Neural crest cell (in vitro differentiated cells): ENCODE data around the gene ZNF277. TPM values are rescaled to one million over a fixed set of nuclear protein-coding genes. Genes with fewer than 3 reads are reported as not detected.

ENCODE experiments used
- DNase-seq: peaks from one replicate; pipeline ENCODE4 v3.0.0; 2021; ENCODE audit warnings: low read depth, mixed read lengths, low spot score
- H3K27ac Mint-ChIP-seq: one replicate; pipeline ENCODE4 v1.8.0; 2021; ENCODE audit warnings: mild to moderate bottlenecking, mixed read lengths; ENCODE audit not compliant: unreplicated experiment
- H3K27me3 Mint-ChIP-seq: 2 replicates; pipeline ENCODE4 v1.8.0; 2021; ENCODE audit warnings: low read depth, mild to moderate bottlenecking, mixed read lengths
- H3K36me3 Mint-ChIP-seq: 2 replicates; pipeline ENCODE4 v1.8.0; 2021; ENCODE audit warnings: low read depth, mild to moderate bottlenecking, mixed read lengths
- H3K4me1 Mint-ChIP-seq: 2 replicates; pipeline ENCODE4 v1.8.0; 2021; ENCODE audit warnings: mixed read lengths
- H3K4me3 Mint-ChIP-seq: one replicate; pipeline ENCODE4 v1.8.0; 2021; ENCODE audit warnings: mild to moderate bottlenecking, mixed read lengths
- H3K9me3 Mint-ChIP-seq: 2 replicates; pipeline ENCODE4 v1.8.0; 2021; ENCODE audit warnings: mixed read lengths
- total RNA-seq: library from RNA; stranded (reverse); gene quantifications from 2 replicates; pipeline ENCODE4 v1.2.1, GENCODE V29; 2021
- TF ChIP-seq, protein P1 (sequence below): fragments of 200-600 bp; sonication (generic); conservative IDR thresholded peaks from 2 replicates; pipeline ENCODE4 v1.5.0; 2021; ENCODE audit warnings: antibody characterized with exemption, mild to moderate bottlenecking

Gene ZNF277
- total RNA-seq, 1 donor from 2014 or later = 20.2 TPM

DNA sequence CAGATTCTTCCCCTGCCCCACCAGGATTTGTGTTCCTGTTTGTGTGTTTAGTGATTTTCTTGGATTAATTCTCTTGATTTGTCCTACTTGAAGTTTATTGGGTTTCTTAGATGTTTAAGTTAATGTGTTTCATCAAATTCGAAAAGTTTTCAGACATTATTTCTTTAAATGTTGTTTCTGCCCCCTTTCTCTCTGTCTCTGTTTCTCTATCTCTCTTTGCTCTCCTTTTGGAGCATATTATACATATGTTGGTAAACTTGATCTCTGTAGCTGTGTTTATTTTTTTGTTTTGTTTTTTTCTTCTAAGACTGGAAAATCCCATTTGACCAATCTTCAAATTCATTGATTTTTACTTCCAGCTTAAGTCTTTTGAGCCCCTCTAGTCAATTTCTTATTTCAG lies 115.6 kb downstream of the ZNF277 start:
- Mint-ChIP-seq H3K36me3 (peaks cover 55% of the 10 kb centered on the region), H3K9me3 (peaks cover 9% of the 10 kb centered on the region), H3K27ac (no peak overlapping the region), H3K27me3 (no peaks in the 10 kb centered on the region), H3K4me3 (no peak overlapping the region), H3K4me1 (no peaks in the 10 kb centered on the region)
- TF ChIP-seq, protein P1, sequence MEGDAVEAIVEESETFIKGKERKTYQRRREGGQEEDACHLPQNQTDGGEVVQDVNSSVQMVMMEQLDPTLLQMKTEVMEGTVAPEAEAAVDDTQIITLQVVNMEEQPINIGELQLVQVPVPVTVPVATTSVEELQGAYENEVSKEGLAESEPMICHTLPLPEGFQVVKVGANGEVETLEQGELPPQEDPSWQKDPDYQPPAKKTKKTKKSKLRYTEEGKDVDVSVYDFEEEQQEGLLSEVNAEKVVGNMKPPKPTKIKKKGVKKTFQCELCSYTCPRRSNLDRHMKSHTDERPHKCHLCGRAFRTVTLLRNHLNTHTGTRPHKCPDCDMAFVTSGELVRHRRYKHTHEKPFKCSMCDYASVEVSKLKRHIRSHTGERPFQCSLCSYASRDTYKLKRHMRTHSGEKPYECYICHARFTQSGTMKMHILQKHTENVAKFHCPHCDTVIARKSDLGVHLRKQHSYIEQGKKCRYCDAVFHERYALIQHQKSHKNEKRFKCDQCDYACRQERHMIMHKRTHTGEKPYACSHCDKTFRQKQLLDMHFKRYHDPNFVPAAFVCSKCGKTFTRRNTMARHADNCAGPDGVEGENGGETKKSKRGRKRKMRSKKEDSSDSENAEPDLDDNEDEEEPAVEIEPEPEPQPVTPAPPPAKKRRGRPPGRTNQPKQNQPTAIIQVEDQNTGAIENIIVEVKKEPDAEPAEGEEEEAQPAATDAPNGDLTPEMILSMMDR = no peak
- DNase-seq = no peak

DNA sequence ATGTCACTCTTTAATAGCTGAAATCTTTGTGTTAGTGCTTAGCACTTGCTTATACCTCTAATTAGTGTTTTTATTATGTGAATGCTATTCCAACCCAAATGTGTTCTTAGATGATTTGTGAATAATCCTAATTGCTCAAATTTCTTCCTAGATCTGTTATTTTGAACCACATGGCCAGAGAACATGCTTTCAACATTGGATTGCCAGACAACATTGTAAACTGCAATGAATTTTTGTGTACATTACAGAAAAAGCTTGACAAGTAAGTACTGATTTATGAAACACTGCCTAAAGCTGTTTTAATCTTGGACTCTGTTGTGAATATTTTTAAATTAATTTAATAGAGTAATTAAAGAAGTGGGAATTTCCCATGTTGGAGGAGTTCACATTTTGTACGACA lies 121.1 kb downstream of the ZNF277 start:
- no peaks in the 10 kb centered on the region for H3K27me3 Mint-ChIP-seq
- peaks cover 9% of the 10 kb centered on the region for H3K9me3 Mint-ChIP-seq
- no peak overlapping the region for H3K27ac Mint-ChIP-seq
- no peak for DNase-seq
- no peaks in the 10 kb centered on the region for H3K4me1 Mint-ChIP-seq
- TF ChIP-seq, protein P1 = no peak
- H3K4me3 Mint-ChIP-seq = no peak overlapping the region
- peaks cover 36% of the 10 kb centered on the region for H3K36me3 Mint-ChIP-seq

- no peak overlapping the region for H3K27ac Mint-ChIP-seq
- H3K4me1 Mint-ChIP-seq = no peaks in the 10 kb centered on the region
- DNase-seq = no peak
- peaks cover 3% of the 10 kb centered on the region for H3K9me3 Mint-ChIP-seq
- H3K27me3 Mint-ChIP-seq = no peaks in the 10 kb centered on the region
- no peak overlapping the region for H3K4me3 Mint-ChIP-seq
- H3K36me3 Mint-ChIP-seq = peaks cover 17% of the 10 kb centered on the region
- TF ChIP-seq, protein P1 = no peak
These were observed 125.0 kb downstream of the ZNF277 start for GRCh38 chr7:112331492-112331891.

DNA sequence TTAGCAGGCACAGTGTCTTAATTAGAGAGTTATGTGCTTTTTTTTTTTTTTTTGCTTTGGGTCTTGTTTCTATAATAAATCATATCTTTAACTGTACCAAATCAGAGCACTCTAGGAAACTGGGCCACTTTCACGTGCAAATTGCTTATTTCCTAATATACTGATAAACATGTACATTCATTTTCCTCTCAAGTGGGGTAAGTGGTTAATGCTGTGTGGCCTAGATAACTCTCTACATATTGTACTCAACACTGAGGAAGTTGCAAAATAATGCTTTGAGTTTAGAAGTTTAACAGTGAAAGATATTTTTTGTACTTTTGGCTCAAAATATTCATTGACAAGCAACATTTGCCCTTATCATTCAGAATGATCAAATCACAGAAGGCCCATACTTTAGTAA lies 127.9 kb downstream of the ZNF277 start:
- TF ChIP-seq, protein P1 = no peak
- Mint-ChIP-seq H3K4me1 (no peaks in the 10 kb centered on the region), H3K36me3 (peaks cover 6% of the 10 kb centered on the region), H3K4me3 (no peak overlapping the region), H3K27me3 (no peaks in the 10 kb centered on the region), H3K27ac (no peak overlapping the region), H3K9me3 (no peaks in the 10 kb centered on the region)
- no peak for DNase-seq

- no peaks in the 10 kb centered on the region for H3K27me3 Mint-ChIP-seq
- H3K36me3 Mint-ChIP-seq = peaks cover 2% of the 10 kb centered on the region
- no peaks in the 10 kb centered on the region for H3K9me3 Mint-ChIP-seq
These were observed 129.8 kb downstream of the ZNF277 start for GRCh38 chr7:112336261-112336660.

More at GRCh38 chr7:112336261-112336660, 129.8 kb downstream of the ZNF277 start:
- no peak overlapping the region for H3K27ac Mint-ChIP-seq
- TF ChIP-seq, protein P1 = no peak
- DNase-seq = no peak
- no peaks in the 10 kb centered on the region for H3K4me1 Mint-ChIP-seq
- H3K4me3 Mint-ChIP-seq = no peak overlapping the region
